ENCODE results near the gene HEBP1.

- TF ChIP-seq PATZ1 (CRISPR knock-in tag; IDR thresholded peaks at IDR 0.05; ENCODE audit: borderline replicate concordance): no peak
- TF ChIP-seq ESRRG (CRISPR knock-in tag; IDR thresholded peaks at IDR 0.05): no peak
- TF ChIP-seq ARNTL (CRISPR knock-in tag; IDR thresholded peaks at IDR 0.05; ENCODE audit: borderline replicate concordance, low read depth): no peak
- TF ChIP-seq CREB5 (CRISPR knock-in tag; IDR thresholded peaks at IDR 0.05; ENCODE audit: low read depth): no peak
- no peak for TF ChIP-seq ZFP30 (CRISPR knock-in tag; IDR thresholded peaks at IDR 0.05)
- no peak for TF ChIP-seq TOX (CRISPR knock-in tag; IDR thresholded peaks at IDR 0.05; ENCODE audit: borderline replicate concordance)
- TF ChIP-seq BACH2 (CRISPR knock-in tag; IDR thresholded peaks at IDR 0.05; ENCODE audit: borderline replicate concordance): no peak
- no peak for TF ChIP-seq ZNF565 (CRISPR knock-in tag; conservative IDR thresholded peaks at IDR 0.05; ENCODE audit: low read depth)
These were observed 58.4 kb downstream of the HEBP1 start for GRCh38 chr12:12941450-12942350.
